NCI-H524 treated with DMSO at 0.1 percent for 48 hours (cell line): Measurements from ENCODE around the gene CNR1.

ENCODE experiments used
- DNase-seq: peaks from one replicate; lab custom pipeline; 2025; lab: John Stamatoyannopoulos, UW

Gene CNR1

GRCh38 chr6:88143421-88144157, 22.6 kb downstream of the CNR1 start:
- DNase-seq = no peak

DNA sequence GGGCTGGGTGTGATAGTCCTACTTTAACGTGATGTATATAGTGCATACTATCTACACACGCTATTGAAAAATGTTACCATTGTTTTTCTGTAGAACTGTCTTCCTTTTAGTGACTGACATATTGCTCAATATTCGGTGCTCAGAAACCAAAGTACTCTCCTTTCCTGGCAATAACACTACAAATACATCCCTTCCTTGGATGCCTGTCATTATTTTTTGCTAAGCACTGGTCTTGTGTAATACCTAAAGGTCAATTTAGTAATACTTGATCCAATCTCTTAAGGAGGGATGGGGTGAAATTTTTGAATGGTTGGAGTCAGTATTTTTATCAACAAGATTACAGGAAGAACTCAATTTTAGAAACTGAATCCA, 23.9 kb downstream of the CNR1 start:
- DNase-seq = no peak

GRCh38 chr6:88141561-88142296, 24.4 kb downstream of the CNR1 start:
- DNase-seq = no peak

GRCh38 chr6:88137915-88138314, 28.2 kb downstream of the CNR1 start:
- DNase-seq = no peak

DNA sequence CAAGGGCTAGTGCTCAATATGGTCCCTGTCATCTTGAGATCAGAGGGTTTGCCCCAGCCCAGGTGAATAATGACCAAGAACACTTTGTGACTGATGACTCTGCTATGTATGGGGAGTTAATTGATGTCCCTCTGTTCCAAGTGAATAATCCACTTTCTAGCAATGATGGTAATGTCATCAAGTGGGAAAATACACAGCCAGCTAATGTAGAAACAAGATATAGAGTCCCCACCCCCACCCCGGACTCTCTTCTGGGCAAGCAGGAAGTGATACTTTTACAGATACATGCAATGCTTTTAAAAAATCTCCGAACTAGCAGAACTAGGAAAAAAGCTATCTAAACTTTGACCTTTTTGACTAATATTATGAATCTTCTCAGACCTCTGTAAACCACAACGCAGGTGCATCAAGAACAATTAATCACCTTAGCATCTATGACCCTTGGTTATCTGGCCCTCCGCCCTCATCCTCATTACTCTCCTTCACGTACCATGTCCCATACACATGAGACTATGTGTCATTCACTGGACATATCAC, 30.5 kb downstream of the CNR1 start:
- no peak for DNase-seq

- DNase-seq = no peak
These were observed 31.6 kb downstream of the CNR1 start for GRCh38 chr6:88134575-88134974.

GRCh38 chr6:88133718-88134117, 32.4 kb downstream of the CNR1 start:
- no peak for DNase-seq

DNA sequence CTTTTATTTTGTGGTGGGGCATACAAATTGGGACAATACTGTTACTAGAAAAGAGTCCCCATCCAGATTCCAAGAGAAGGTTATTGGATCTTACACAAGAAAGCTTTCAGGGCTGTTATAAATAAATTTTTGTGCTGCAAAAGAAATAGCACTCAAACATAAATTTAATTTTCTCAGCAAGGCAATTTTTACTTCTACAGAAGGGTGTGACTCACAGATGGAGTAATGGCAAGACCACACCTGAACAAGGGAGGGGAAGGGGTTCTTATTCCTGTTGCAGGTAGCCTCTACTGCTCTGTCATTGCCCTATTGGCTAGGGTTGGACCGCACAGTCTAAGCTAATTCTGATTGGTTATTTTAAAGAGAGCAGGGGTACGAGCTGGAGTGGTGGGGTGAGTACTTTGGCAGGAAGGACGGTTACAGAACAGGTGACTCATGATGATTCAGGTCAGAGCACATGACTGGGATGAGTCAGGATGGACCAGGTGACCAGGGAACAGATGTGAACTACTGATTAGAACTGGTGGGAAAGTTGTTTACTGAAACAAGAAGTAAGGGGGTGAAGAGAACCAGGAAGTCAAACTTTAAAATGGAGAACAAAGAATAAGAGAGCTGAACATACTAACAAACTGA, 41.1 kb downstream of the CNR1 start:
- no peak for DNase-seq

DNA sequence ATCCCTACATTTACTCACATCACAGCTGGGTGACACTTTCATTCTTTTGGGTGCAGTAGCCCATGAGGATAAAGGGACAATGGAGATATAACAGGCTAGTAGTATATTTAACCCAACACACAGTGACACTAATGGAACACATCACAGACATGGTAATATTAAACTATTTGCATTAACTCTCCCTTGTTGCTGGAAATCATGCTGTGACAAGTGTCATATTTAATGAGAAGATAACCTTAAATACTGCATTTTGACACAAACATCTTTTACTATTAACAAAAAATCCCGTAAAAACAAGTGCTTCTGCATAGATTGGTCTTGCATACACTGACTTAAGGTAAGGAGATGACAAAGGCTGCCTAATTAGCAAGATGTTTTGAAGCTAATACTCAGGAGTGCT, 45.5 kb downstream of the CNR1 start:
- DNase-seq = no peak

DNA sequence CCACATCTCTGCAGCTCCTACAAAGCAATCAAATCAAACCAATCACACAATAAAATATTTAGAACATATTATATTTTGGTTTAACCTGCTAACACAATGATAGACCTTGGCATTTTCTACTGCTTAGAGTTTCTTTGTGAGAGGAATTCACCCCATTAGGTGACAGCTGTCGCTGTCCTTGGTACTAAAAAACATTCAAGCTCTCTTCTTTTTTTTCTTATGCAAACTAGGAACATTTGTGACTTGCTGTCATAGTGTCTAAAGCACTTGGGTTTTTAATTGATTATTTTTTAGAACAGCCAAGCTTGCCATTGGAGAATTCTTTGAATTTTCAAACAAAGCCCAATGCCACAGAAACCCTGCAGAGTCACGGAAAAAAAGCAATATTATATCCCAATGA, 46.4 kb downstream of the CNR1 start:
- no peak for DNase-seq

GRCh38 chr6:88116276-88116675, 49.9 kb downstream of the CNR1 start:
- DNase-seq = no peak

GRCh38 chr6:88115307-88115706, 50.8 kb downstream of the CNR1 start:
- no peak for DNase-seq

GRCh38 chr6:88114838-88115237, 51.3 kb downstream of the CNR1 start:
- no peak for DNase-seq

DNA sequence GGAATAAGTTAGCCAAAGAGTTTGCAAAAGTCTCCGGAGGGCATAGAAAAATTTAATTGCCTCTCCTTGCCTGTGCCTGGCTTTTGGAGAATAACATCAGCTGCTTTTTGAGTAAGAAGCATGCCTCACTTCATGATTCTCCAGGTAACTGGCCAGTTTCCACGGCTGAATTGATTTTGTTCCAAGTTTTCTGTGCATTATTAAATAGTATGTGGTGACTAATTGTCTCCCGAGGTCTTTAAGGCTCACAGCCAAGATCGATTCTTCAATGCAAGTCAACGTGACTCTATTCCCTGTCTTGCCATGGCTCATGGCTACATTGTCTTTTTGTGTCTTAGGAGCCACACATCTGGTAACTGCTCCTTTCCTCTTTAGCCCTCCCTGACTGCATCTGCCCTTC, 54.2 kb downstream of the CNR1 start:
- no peak for DNase-seq

DNA sequence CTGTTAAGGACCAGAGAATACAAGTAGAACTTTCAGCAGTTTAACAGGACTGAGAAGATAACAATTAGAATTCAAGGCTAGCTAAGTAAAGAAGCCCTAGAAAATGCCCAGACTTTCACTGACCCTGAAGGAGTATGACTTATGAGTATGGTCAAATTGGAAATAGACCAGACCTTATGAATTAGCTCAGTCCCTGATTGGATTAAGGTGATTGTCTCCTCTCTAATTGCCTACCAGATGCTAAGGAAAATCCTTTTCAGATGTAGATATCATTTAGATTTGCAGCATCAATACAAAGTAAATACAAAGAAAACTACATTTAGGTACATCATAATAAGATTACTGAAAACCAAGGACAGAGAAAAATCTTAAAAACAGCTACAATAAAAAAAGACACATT, 58.9 kb downstream of the CNR1 start:
- DNase-seq = peak; percentile 13

DNA sequence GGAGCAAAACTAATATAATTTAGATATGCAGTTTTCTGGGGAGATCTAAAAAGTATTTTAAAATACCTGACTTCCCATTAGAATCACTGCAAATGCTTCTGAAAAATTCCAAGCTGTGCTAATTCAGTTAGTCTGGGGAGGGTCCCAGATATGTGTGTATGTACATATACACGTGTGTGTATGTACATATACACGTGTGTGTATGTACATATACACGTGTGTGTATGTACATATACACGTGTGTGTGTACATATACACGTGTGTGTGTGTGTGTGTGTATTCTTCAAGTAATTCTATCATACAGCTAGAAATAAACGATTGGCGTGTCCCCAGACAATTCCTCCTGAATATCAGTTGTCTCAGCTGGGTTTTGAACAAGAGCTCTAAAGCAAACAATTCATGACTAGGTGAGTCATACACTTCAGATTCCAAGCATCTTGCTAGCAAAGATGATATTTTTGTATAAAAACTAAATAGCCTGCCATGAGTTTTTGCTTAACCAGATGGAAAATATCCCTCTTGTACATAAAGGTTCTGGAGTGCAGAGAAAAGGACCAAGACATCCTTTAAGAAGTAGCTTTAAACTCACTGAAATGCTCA, 60.3 kb downstream of the CNR1 start:
- DNase-seq = no peak
